ENCODE results near the gene GUCA1A. TPM values are rescaled to one million over a fixed set of nuclear protein-coding genes. Genes with fewer than 3 reads are reported as not detected.

The GUCA1A gene
- total RNA-seq, 6 donors from 2014 or later, result not detected

DNA sequence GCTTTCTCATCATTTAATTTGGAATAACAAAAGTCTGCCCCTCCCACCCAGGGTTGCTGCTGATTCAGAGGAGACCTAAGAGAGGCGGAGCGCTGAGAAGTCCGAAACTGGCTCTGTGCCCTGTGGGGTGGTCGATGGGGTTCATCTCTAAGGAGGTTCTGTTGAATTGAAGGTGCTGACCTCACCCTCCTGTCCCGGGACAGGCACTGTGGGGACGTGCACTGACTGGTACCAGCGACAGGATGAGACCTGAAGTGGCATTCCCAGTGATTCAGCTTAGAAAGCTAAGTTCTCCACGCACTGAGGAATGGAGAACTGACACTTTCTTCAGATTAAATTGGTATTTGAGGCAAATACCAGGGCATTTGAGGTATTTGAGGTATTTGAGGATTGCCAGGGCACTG is 20.3 kb downstream of the GUCA1A start:
- no peak overlapping the region for H3K27ac ChIP-seq
- H3K9me3 ChIP-seq, result no peaks in the 10 kb centered on the region
- no peaks in the 10 kb centered on the region for H3K36me3 ChIP-seq
- H3K27me3 ChIP-seq, result no peaks in the 10 kb centered on the region
- H3K4me3 ChIP-seq, result no peak overlapping the region
- no peak for ATAC-seq (ENCODE audit: low FRiP score in 2 of 2)
- H3K4me1 ChIP-seq, result no peaks in the 10 kb centered on the region
- TF ChIP-seq POLR2AphosphoS5 (IDR thresholded peaks at IDR 0.05), result no peak
- TF ChIP-seq EP300 (IDR thresholded peaks at IDR 0.05), result no peak
- no peak for TF ChIP-seq POLR2A (IDR thresholded peaks at IDR 0.05)
- TF ChIP-seq, protein P1, sequence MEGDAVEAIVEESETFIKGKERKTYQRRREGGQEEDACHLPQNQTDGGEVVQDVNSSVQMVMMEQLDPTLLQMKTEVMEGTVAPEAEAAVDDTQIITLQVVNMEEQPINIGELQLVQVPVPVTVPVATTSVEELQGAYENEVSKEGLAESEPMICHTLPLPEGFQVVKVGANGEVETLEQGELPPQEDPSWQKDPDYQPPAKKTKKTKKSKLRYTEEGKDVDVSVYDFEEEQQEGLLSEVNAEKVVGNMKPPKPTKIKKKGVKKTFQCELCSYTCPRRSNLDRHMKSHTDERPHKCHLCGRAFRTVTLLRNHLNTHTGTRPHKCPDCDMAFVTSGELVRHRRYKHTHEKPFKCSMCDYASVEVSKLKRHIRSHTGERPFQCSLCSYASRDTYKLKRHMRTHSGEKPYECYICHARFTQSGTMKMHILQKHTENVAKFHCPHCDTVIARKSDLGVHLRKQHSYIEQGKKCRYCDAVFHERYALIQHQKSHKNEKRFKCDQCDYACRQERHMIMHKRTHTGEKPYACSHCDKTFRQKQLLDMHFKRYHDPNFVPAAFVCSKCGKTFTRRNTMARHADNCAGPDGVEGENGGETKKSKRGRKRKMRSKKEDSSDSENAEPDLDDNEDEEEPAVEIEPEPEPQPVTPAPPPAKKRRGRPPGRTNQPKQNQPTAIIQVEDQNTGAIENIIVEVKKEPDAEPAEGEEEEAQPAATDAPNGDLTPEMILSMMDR (IDR thresholded peaks at IDR 0.05), result no peak
- 48 to 58% methylated on average over 7 to 8 of the region's 8 CpGs for WGBS, 2 donors
- DNase-seq, result no peak

DNA sequence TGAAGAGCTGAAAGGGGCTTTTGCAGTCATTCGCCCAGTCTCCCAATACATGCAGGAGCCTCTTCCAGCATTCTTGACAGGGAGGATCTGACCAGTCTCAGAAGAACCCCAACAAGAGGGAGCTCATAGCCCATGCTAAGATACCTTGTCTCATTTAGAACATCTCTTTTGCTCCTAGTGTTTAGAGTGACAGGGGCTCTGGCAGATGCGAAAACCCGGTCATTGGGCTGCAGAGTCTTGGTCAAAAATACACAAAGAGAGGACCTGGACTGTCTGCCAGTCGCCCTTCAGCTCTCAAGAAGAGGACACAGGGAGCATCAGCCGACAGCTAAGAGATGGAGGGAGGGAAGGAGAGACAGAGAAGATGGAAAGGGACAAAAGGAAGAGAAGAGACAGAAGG is 20.9 kb downstream of the GUCA1A start:
- TF ChIP-seq POLR2AphosphoS5 (IDR thresholded peaks at IDR 0.05) (no peak), EP300 (IDR thresholded peaks at IDR 0.05) (no peak), POLR2A (IDR thresholded peaks at IDR 0.05) (no peak)
- TF ChIP-seq, protein P1 (IDR thresholded peaks at IDR 0.05), result no peak
- ATAC-seq (ENCODE audit: low FRiP score in 2 of 2), result no peak
- Histone ChIP-seq H3K4me1 (no peaks in the 10 kb centered on the region), H3K27me3 (no peaks in the 10 kb centered on the region), H3K27ac (no peak overlapping the region), H3K9me3 (no peaks in the 10 kb centered on the region), H3K4me3 (no peak overlapping the region), H3K36me3 (no peaks in the 10 kb centered on the region)
- 86 to 87% methylated on average over 5 of the region's 5 CpGs for WGBS, 2 donors
- DNase-seq, result no peak

DNA sequence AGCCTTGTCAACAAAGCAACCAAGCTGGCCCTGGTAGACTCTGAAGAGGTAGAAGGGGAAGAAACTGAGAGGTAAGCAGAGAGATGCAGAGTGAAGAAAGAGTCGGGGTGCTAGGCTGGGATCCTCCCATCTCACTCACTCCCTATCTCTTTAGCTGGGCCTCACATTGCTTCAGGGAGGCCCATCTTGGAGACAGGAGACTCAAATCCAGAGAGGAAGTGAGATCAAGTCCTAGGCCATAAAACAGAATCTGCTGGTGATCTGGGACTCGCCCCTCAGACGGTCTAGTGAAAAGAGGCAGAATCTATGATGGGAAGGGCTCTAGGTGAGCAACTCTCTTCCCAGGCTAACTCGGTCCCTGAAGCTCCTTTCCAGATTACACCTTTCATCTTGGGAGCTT is 22.3 kb downstream of the GUCA1A start:
- Histone ChIP-seq H3K27ac (no peak overlapping the region), H3K4me1 (peaks cover 0 to 4% (median 2%) of the 10 kb centered on the region in 4 donors), H3K9me3 (no peaks in the 10 kb centered on the region), H3K36me3 (no peaks in the 10 kb centered on the region), H3K27me3 (no peaks in the 10 kb centered on the region), H3K4me3 (no peak overlapping the region)
- no peak for ATAC-seq (ENCODE audit: low FRiP score in 2 of 2)
- TF ChIP-seq, protein P1 (IDR thresholded peaks at IDR 0.05), result no peak
- no peak for TF ChIP-seq EP300 (IDR thresholded peaks at IDR 0.05)
- TF ChIP-seq POLR2AphosphoS5 (IDR thresholded peaks at IDR 0.05), result no peak
- TF ChIP-seq POLR2A (IDR thresholded peaks at IDR 0.05), result no peak
- no peak for DNase-seq
- 91 to 93% methylated on average over 4 of the region's 4 CpGs for WGBS, 2 donors

DNA sequence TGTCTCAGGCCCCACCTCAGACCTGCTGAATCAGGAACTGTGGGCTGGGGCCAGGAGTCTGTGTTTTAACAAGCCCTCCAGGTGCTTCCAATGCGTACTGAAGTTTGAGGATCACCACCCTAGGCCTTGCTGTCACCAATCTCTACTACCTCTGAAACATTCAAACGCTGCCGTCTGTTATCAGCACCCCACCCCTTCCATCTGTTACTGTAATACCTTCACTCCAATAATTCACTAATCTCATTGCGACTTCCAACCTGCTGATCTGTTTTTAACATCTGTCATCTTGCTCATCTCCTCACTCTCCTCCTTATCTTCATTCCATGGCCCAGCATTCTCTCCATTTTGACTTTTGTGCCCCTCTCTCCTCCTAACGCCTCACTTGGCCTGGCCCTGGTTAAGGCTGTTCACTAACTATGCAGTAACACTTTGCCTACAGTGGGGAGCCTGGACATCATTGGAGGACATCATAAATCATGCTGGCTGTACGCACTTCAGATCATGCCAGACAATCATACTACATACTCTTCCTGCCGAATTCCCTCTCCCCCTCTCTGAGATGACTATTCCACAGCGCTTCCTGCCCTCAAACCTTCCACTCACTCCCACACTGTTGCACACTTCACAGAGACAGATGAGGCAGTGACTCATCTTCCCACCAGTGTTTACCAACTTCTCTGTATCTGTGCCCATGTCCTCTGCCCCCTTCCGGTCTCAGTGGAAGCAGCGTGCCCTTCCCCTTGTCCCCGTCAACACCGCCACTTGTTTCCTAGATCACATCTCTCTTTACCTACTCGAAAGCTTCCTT is 24.6 kb downstream of the GUCA1A start:
- Histone ChIP-seq H3K27me3 (no peaks in the 10 kb centered on the region), H3K36me3 (no peaks in the 10 kb centered on the region), H3K4me1 (peaks cover 0 to 8% (median 6%) of the 10 kb centered on the region in 4 donors), H3K9me3 (no peaks in the 10 kb centered on the region), H3K4me3 (no peak overlapping the region), H3K27ac (no peak overlapping the region)
- WGBS, 2 donors, result 67 to 71% methylated on average over 13 of the region's 13 CpGs
- TF ChIP-seq, protein P1 (IDR thresholded peaks at IDR 0.05), result no peak
- TF ChIP-seq POLR2AphosphoS5 (IDR thresholded peaks at IDR 0.05), result peak in 1 of 2 donors; percentile 34
- ATAC-seq (ENCODE audit: low FRiP score in 2 of 2) (peak in 1 of 2 donors; percentile 58), DNase-seq (no peak)

Data from upper lobe of left lung (tissue), 6 donors.